HG02840 (cell line): Measurements from ENCODE around the gene PCDHA3.
"Not testable (repeated sequence)": the region's sequence is repeated elsewhere in the genome, so short reads cannot be mapped to it uniquely, and the experiment has no call there.

Experiments used
- ATAC-seq: cut with Tn5 transposase; IDR thresholded peaks from one replicate; pipeline ENCODE4 v1.9.1; 2021; ENCODE audit warnings: mild to moderate bottlenecking, moderate library complexity, moderate number of reproducible peaks; ENCODE audit not compliant: unreplicated experiment, low FRiP score

PCDHA3 gene

DNA sequence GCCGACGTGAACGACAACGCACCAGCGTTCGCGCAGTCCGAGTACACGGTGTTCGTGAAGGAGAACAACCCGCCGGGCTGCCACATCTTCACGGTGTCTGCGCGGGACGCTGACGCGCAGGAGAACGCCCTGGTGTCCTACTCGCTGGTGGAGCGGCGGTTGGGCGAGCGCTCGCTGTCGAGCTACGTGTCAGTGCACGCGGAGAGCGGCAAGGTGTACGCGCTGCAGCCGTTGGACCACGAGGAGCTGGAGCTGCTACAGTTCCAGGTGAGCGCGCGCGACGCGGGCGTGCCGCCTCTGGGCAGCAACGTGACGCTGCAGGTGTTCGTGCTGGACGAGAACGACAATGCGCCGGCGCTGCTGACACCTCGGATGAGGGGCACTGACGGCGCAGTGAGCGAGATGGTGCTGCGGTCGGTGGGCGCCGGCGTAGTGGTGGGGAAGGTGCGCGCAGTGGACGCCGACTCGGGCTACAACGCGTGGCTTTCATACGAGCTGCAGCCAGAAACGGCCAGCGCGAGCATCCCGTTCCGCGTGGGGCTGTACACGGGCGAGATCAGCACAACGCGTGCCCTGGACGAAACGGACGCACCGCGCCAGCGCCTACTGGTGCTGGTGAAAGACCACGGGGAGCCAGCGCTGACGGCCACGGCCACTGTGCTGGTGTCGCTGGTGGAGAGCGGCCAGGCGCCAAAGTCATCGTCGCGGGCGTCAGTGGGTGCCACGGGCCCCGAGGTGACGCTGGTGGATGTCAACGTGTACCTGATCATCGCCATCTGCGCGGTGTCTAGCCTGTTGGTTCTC, 49.2 kb downstream of the PCDHA3 start:
- ATAC-seq, result not testable (repeated sequence)
